SIG-M5 (cell line): ENCODE results near the gene ZNF470.

ENCODE experiments used
- DNase-seq: peaks from one replicate; lab custom pipeline; 2025; lab: John Stamatoyannopoulos, UW

ZNF470 gene

GRCh38 chr19:56567274-56568120 lies at the start of gene ZNF470:
Gene ZNF470, plus strand, starts transcription at chr19:56567468. Its CDS starts 2,844 bp downstream, at chr19:56570312.
- DNase-seq: no peak

GRCh38 chr19:56525214-56525860 lies 41.9 kb upstream of the ZNF470 start:
- no peak for DNase-seq

- no peak for DNase-seq
Observed at GRCh38 chr19:56537442-56537841, 29.8 kb upstream of the ZNF470 start.

- no peak for DNase-seq
Observed at GRCh38 chr19:56538254-56538760, 29.0 kb upstream of the ZNF470 start.

- DNase-seq: no peak
Observed at GRCh38 chr19:56538761-56539263, 28.5 kb upstream of the ZNF470 start, which contains the start of gene ZFP28. Gene ZFP28, plus strand, starts transcription at chr19:56538948. Its CDS starts 71 bp downstream, at chr19:56539019.

- DNase-seq: no peak
Observed at GRCh38 chr19:56543776-56544175, 23.5 kb upstream of the ZNF470 start.

- no peak for DNase-seq
Observed at GRCh38 chr19:56547535-56547934, 19.7 kb upstream of the ZNF470 start.

GRCh38 chr19:56554272-56554869 lies 12.9 kb upstream of the ZNF470 start:
- no peak for DNase-seq

GRCh38 chr19:56562766-56563165 lies 4.5 kb upstream of the ZNF470 start:
- no peak for DNase-seq

- DNase-seq: no peak
Observed at GRCh38 chr19:56566904-56567273, 379 bp upstream of the ZNF470 start.

- DNase-seq: no peak
Observed at GRCh38 chr19:56572589-56572988, 5.3 kb downstream of the ZNF470 start.

GRCh38 chr19:56573914-56574313 lies 6.6 kb downstream of the ZNF470 start:
- no peak for DNase-seq

GRCh38 chr19:56577719-56578602 lies 10.7 kb downstream of the ZNF470 start:
- DNase-seq: no peak

- DNase-seq: no peak
Observed at GRCh38 chr19:56594446-56594782, 27.1 kb downstream of the ZNF470 start.

GRCh38 chr19:56594783-56595547 lies 27.7 kb downstream of the ZNF470 start, which contains the start of gene ZNF71:
Gene ZNF71, plus strand, starts transcription at chr19:56595302. Its CDS starts 6,257 bp downstream, at chr19:56601559.
- no peak for DNase-seq

GRCh38 chr19:56595548-56595899 lies 28.3 kb downstream of the ZNF470 start:
- no peak for DNase-seq

GRCh38 chr19:56596676-56597075 lies 29.4 kb downstream of the ZNF470 start:
- no peak for DNase-seq

GRCh38 chr19:56597696-56598095 lies 30.4 kb downstream of the ZNF470 start:
- DNase-seq: no peak

GRCh38 chr19:56601375-56601774 lies 34.1 kb downstream of the ZNF470 start:
- DNase-seq: no peak

GRCh38 chr19:56603829-56604228 lies 36.6 kb downstream of the ZNF470 start:
- DNase-seq: no peak
